HepG2 (cell line): ENCODE measurements around the gene SCYGR6. TPM values are rescaled to one million over a fixed set of nuclear protein-coding genes. Genes with fewer than 3 reads are reported as not detected.

Source experiments
- ATF7 ChIP-seq, 2 experiments: fragments of 450-650 bp in 1 of 2; sonication (generic) in 1 of 2; formaldehyde crosslinking in 1 of 2; IDR thresholded peaks; 2 replicates each; pipeline versions ENCODE4 v1.4.0 to v1.6.1; 2016 to 2020; ENCODE audit warnings: antibody characterized with exemption in 1 of 2, mild to moderate bottlenecking in 1 of 2, missing genetic modification reagents in 1 of 2
- CERS6 ChIP-seq: sonication (generic); formaldehyde crosslinking; IDR thresholded peaks from 2 replicates; pipeline ENCODE4 v1.5.0; 2020; ENCODE audit warnings: missing genetic modification reagents
- HNF1B ChIP-seq: sonication (generic); formaldehyde crosslinking; IDR thresholded peaks from 2 replicates; pipeline ENCODE4 v1.5.1; 2020; ENCODE audit warnings: mild to moderate bottlenecking, moderate library complexity, missing genetic modification reagents
- RARA ChIP-seq: IDR thresholded peaks from 2 replicates; pipeline ENCODE4 v1.6.1; 2016; ENCODE audit warnings: missing genetic modification reagents, missing compliant biosample characterization
- REXO4 ChIP-seq: sonication (generic); formaldehyde crosslinking; IDR thresholded peaks from 2 replicates; pipeline ENCODE4 v1.8.0; 2022; ENCODE audit warnings: missing genetic modification reagents, mild to moderate bottlenecking, borderline replicate concordance
- SRSF1 ChIP-seq: fragments of 200-400 bp; formaldehyde crosslinking; optimal IDR thresholded peaks from 2 replicates; pipeline ENCODE3; 2017; ENCODE audit warnings: mild to moderate bottlenecking, low read depth, low read length, moderate library complexity
- TFDP2 ChIP-seq: sonication (generic); formaldehyde crosslinking; IDR thresholded peaks from 2 replicates; pipeline ENCODE4 v1.4.0; 2020; ENCODE audit warnings: missing genetic modification reagents
- ZFAT ChIP-seq: sonication (generic); formaldehyde crosslinking; conservative IDR thresholded peaks from 2 replicates; pipeline ENCODE4 v1.8.1; 2023; ENCODE audit warnings: missing genetic modification reagents, inconsistent platforms
- ZNF318 ChIP-seq: sonication (generic); formaldehyde crosslinking; IDR thresholded peaks from 2 replicates; pipeline ENCODE4 v1.4.0; 2020; ENCODE audit warnings: mild to moderate bottlenecking, missing genetic modification reagents
- ZNF362 ChIP-seq: sonication (generic); formaldehyde crosslinking; IDR thresholded peaks from 2 replicates; pipeline ENCODE4 v1.4.0; 2020; ENCODE audit warnings: missing genetic modification reagents, mild to moderate bottlenecking, borderline replicate concordance
- ZNF367 ChIP-seq: sonication (generic); formaldehyde crosslinking; IDR thresholded peaks from 2 replicates; pipeline ENCODE4 v1.4.0; 2020; ENCODE audit warnings: missing genetic modification reagents, borderline replicate concordance
- ZNF567 ChIP-seq: sonication (generic); formaldehyde crosslinking; IDR thresholded peaks from 2 replicates; pipeline ENCODE4 v1.8.1; 2023; ENCODE audit warnings: mild to moderate bottlenecking, missing genetic modification reagents, borderline replicate concordance
- ZNF572 ChIP-seq: sonication (generic); formaldehyde crosslinking; IDR thresholded peaks from 2 replicates; pipeline ENCODE4 v1.5.1; 2020; ENCODE audit warnings: mild to moderate bottlenecking, missing genetic modification reagents
- ZNF761 ChIP-seq: sonication (generic); formaldehyde crosslinking; conservative IDR thresholded peaks from 2 replicates; pipeline ENCODE4 v1.4.0; 2020; ENCODE audit warnings: mild to moderate bottlenecking, missing genetic modification reagents
- polyA plus RNA-seq, 8 experiments: library from polyadenylated mRNA; depleted of rRNA in 3 of 8; stranded (reverse) in 7 of 8; unstranded in 1 of 8; fragments of >200 nt; fragmentation: Illumina TruSeq in 4 of 8; extraction: Trizol in 4 of 8; gene quantifications; 2 replicates each; pipeline versions ENCODE4 v1.2.1 to v1.2.3, GENCODE V29; 2011 to 2016; ENCODE audit warnings: low read depth in 4 of 8, missing spikeins in 1 of 8, mixed read lengths in 1 of 8; ENCODE audit not compliant: insufficient read depth in 1 of 8
- total RNA-seq, 5 experiments: library from RNA; depleted of rRNA; stranded (reverse); fragments of >200 nt; fragmentation: Illumina TruSeq; extraction: Trizol; gene quantifications; 2 replicates each; pipeline ENCODE4 v1.2.3, GENCODE V29; 2016; ENCODE audit warnings: low read depth in 1 of 5

The SCYGR6 gene
- total and polyA plus RNA-seq, 2 of the 13 experiments (the other 11 are each of a cell fraction or from before 2014, with no cell fraction given), result not detected

GRCh38 chr2:227706859-227707258, 17.7 kb downstream of the SCYGR6 start (continued):
- TF ChIP-seq ZNF572, result no peak
- no peak for TF ChIP-seq CERS6 (CRISPR knock-in tag)
- TF ChIP-seq ZFAT (CRISPR knock-in tag), result no peak
- no peak for TF ChIP-seq SRSF1
- no peak for TF ChIP-seq ZNF761
- no peak for TF ChIP-seq REXO4 (CRISPR knock-in tag)
- TF ChIP-seq ZNF567 (CRISPR knock-in tag), result no peak
- TF ChIP-seq TFDP2 (CRISPR knock-in tag), result no peak
- TF ChIP-seq ZNF367 (CRISPR knock-in tag), result no peak
- no peak for TF ChIP-seq ZNF362 (CRISPR knock-in tag)
- TF ChIP-seq RARA (CRISPR knock-in tag), result peak; percentile 74
- TF ChIP-seq HNF1B (CRISPR knock-in tag), result peak; percentile 78; the same call in 1 of the 2 replicates
- no peak for TF ChIP-seq ATF7 (IDR thresholded peaks at IDR 0.05)
- no peak for TF ChIP-seq ATF7 (CRISPR knock-in tag; IDR thresholded peaks at IDR 0.05)
- TF ChIP-seq ZNF318 (CRISPR knock-in tag), result no peak
